HG03469 (cell line): Measurements from ENCODE around the gene PTPN14.
"Not testable (repeated sequence)": the region's sequence is repeated elsewhere in the genome, so short reads cannot be mapped to it uniquely, and the experiment has no call there.

ENCODE experiments used
- ATAC-seq: cut with Tn5 transposase; IDR thresholded peaks from one replicate; pipeline ENCODE4 v1.9.1; 2021; ENCODE audit warnings: mild to moderate bottlenecking, moderate library complexity, moderate number of reproducible peaks; ENCODE audit not compliant: unreplicated experiment

PTPN14 gene

GRCh38 chr1:214481983-214482634 is 69.3 kb downstream of the PTPN14 start:
- ATAC-seq: not testable (repeated sequence)

DNA sequence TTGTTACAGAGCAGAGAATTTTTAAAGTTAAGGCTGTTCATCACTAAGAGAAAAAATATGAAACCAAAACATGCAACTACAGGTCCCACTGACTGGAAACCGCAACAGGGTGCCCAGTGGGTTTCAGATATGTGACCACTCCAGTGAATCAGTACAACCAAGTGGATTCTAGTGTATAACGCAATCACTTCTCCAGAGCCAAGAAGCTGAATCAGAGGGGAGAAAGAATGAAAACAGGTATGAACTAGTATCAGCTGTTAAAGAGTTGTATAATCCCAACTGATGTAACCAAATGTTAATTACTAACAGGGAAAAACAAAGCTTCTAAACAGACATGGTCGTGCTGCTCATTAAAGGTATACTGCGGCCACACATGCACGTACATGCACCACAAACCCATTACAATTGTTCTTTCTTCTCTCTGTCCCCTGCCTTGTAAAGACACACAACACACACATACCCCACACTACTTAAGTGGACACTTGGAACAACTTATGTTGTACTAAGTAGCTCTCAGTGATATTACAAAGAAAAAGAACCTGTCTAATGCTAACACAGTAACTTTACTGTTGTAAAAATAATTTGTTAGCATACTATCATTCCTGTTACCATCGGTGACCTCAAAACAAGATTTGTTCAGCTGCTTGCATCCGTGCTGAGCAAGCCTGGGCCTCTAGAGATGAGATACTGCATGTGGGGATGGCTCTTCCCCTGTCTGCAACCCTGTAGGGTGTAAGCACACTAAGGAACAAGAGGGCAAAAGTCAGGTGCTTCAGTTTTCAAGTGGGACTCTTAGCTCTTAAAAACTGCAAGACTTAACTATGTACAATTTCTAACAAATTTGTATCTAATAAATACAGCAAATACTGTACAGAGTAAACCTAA is 74.2 kb downstream of the PTPN14 start:
- no peak for ATAC-seq

DNA sequence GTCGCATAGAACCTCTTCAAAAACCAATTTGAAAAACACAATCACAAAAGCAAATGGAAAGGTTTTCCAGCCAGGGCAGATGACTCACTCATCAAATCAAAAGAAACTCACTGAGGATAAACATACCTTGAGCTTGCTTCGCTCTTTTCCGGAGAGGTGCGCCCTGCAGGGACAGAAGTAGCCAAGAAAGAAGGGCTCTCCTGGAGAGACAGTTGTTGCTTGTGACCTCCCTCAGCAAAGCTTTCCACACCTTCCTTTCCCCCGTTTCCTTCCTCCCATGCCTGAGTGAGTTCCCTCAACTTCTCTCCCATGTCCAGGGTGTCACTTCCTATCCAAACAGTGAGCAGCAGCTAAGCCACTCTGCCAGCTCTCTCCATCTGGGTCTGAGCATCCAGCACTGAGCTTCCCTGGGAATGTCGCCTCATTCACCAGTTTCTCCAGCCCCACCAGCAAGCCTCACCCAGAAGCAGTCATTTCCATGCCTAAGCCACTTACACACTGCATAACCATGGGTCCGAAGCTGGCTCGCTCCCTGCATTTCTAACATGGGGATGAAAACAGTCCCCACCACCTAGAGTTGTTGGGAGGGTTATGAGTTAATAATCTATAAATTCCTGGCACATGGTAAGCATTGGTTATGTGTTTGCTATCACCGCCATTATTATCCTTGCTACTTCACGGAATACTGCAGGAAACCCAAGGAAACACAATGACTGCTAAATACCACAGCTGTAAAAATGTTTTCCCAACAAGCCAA is 75.0 kb downstream of the PTPN14 start:
- no peak for ATAC-seq

- ATAC-seq: no peak
Measured at GRCh38 chr1:214475746-214476145, 75.7 kb downstream of the PTPN14 start.

- ATAC-seq: no peak
Measured at GRCh38 chr1:214475331-214475730, 76.1 kb downstream of the PTPN14 start.

DNA sequence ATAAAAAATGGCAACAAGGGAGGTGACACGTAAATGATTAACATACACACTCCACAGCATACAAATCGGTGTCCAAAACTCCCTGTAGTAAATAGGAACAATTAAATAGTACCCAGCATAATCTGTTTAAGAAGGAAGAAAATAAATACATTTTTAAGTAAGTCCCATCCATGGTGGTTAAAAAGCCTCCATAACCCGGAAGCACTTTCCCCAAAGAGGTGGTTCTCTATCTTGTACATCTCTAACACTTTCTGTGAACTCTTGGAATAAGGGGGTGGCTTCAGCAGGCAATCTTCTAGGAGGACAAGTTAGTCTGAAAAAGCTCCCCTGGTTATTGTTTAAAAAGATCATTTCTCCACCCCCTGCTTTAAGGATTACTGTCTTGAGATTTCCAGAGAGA is 76.9 kb downstream of the PTPN14 start:
- ATAC-seq: no peak

DNA sequence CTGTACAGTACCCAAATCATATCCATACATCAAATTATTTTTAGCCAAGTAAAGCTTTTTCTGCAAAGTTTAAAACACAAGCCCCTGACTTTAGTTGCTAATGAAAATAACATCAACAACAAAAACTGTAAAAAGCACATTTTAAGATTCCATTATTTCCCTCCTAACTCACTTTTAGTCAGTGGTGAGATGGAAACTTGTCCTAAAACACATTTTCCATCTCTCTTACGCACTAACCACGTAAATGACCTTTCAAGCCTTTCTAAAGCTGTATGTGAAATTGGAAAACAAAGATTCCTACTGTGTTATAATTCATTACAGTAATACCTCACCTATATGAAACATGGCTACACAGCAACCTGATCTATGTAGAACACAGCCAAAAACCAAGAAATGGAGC is 77.5 kb downstream of the PTPN14 start:
- ATAC-seq: no peak

DNA sequence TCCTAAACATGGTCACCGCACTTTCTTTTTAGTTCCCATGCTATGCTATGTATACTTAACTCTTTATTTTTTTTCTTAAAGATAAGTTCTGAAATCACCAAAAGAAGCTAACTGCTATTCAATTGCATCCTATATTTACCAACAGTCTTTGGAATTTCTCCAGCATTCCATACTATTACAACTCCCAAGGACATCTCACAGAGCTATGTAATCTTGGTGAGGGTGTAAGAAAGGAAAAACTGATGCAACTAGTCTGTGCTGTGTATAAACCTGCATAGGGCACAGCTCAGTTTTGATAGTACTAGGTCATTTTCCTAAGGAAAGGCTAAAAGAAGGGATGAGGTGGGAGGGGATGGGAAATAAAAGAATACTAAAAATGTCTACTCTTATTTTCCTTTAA is 78.0 kb downstream of the PTPN14 start:
- ATAC-seq: no peak

DNA sequence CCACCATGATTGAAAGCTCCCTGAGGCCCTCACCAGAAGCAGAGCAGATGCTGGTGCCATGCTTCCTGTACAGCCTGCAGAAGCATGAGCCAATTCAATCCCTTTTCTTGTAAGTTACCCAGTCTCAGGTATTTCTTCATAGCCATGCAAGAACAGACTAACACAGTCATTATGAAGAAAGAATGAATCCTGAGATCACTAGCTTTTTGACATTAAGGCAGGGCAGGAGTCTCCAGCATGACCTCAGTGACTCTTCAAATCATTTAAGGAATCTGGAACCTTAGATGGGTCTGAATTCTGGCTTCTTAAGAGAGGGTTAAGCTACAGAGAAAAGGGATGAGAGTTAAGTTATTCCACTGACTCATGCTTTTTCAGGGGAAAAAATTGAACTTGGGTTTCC is 79.0 kb downstream of the PTPN14 start:
- ATAC-seq: no peak

DNA sequence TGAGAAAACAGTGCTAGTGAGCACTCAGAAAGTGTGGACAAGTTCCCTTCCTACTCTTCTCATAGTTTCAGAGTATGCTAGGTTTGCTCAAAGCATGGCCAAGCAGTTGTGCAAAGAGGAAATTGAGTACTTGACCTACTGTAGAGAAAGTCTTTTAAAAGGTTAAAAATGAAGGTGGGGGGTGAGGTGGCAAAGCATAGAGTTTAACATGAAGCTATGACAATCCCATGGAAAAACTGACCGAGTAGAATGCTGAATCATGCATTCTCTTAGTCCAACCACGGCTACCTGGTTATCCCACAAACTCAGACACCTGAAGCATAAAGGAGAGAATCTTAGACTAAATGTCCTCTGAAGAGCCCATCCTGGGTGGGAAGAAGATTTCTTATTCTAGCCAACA is 79.9 kb downstream of the PTPN14 start:
- ATAC-seq: no peak

GRCh38 chr1:214470132-214470531 is 81.3 kb downstream of the PTPN14 start:
- ATAC-seq: no peak

DNA sequence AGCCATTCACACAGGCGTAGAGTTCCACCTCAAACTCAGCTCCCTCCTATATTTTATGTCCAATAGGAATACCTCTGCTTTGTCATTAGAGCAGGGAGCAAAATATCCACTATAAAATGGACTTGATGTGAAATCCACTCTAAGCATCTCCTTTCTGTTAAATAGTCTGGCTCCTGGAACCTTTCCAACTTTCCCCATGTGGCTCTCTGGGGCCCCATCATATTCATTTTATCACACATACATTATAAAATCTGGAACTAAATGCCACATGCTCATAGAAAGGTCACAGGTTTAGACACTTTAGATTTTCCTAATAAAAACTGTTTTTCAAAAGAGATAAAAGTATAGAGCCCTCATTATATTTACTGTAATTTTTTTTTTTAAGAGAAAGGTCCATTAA is 82.1 kb downstream of the PTPN14 start:
- ATAC-seq: no peak

GRCh38 chr1:214467078-214467585 is 84.3 kb downstream of the PTPN14 start:
- no peak for ATAC-seq

GRCh38 chr1:214466403-214467077 is 84.9 kb downstream of the PTPN14 start:
- no peak for ATAC-seq

DNA sequence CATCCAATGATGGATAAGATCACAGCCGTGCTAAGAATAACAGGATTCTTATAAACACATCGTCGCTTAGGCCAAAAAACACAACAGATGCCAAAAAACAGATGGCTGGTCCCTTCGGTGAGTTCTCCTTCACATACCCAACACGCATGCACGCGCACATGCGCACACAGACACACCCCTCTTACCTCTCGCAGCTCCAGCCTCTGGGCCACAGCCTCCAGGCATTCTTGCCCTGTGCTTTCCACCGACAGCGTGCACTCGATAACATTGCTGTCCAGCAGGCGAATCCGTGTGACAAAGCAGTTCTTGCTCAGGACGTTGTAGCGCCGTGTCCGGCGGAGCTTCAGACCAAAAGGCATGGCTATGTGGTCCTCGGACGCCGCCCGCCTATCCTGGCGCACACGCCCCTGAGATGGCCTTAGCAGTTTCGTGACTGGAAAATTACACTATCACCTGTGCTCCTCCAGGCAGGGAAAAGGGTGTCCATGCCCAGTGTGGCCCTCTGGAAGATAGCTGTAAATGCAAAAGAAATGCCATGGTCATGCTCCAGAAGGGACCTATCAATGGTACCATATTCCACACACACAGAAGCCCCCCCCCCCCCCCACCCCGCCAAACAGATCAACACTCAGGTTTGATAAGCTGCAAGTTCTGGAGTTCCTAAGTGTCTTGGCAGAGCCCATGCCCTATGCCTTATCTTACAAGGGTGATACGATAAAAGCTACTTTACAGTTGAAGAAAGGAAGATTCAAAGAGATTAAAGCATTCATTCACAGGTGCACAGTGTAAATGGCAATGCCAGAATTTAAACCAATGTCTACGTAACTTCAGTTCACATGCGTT is 86.7 kb downstream of the PTPN14 start:
- no peak for ATAC-seq

GRCh38 chr1:214463596-214463995 is 87.8 kb downstream of the PTPN14 start:
- no peak for ATAC-seq

- ATAC-seq: no peak
Measured at GRCh38 chr1:214462882-214463281, 88.5 kb downstream of the PTPN14 start.

DNA sequence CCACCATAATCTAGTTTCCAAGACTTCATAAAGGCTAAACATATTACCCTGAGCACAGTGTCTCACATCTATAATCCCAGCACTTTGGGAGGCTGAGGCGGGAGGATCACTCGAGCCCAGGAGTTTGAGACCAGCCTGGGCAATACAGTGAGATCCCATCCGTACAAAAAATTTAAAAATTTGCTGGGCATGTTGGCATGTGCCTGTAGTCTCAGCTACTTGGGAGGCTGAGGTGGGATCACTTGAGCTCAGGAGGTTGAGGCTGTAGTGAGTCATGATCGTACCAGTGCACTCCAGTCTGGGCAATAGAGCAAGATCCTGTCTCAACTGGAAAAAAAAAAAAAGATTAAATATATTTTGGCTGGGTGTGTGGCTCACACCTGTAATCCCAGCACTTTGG is 90.1 kb downstream of the PTPN14 start:
- no peak for ATAC-seq

DNA sequence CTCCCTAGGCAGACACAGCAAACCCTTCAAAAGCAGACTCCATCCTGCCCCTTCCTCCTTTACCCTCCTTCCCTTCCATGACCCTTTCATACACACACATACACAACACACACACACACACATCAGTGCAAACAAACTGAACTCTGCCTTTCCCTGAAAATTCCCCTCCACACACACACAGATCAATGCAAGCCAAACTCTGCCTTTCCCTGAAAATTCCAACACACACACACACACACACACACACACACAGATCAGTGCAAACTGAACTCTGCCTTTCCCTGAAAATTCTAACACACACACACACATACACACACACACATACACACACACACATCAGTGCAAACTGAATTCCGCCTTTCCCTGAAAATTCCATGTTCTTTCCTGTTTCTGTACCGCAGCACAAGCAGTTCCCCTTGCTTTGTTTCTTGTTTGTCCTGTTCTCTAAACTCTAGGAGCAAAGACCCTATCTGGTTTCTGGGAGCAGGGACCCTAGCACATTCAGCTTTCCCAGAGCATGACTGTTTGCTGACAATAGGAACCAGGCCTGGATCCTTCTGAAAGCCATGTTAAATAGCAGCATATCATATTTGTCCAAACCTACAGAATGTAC is 91.0 kb downstream of the PTPN14 start:
- no peak for ATAC-seq

- ATAC-seq: no peak
Measured at GRCh38 chr1:214459895-214460294, 91.5 kb downstream of the PTPN14 start.
